CD4-positive, alpha-beta T cell (primary cell): ENCODE data around the gene ZBTB48. TPM values are rescaled to one million over a fixed set of nuclear protein-coding genes. Genes with fewer than 3 reads are reported as not detected.

Source experiments
- ATAC-seq: fragments of 200-7000 bp; cut with Tn5 transposase; one replicate; pipeline ENCODE4 v1.10.0; 2022; ENCODE audit warnings: mild to moderate bottlenecking; ENCODE audit not compliant: poor library complexity
- CTCF ChIA-PET: fragments of 350-600 bp; sonication (Branson Sonifier 250); formaldehyde crosslinking; loops from one replicate; lab custom pipeline; 2021; ENCODE audit warnings: antibody characterized with exemption, inconsistent platforms; lab: Charles Lee
- POLR2A ChIA-PET: fragments of 350-600 bp; sonication (Branson Sonifier 250); formaldehyde crosslinking; loops from one replicate; lab custom pipeline; 2021; ENCODE audit warnings: antibody characterized with exemption, inconsistent platforms; lab: Charles Lee
- DNase-seq, 14 experiments: peaks; one replicate each; pipeline ENCODE4 v3.0.0-alpha.2; 2013 to 2020; ENCODE audit warnings: mixed read lengths in 2 of 14
- H3K27ac ChIP-seq, 2 donors: one replicate each; pipeline versions ENCODE4 v1.5.1 to v1.7.0; 2013; ENCODE audit warnings: low read length in 2 of 2, low read depth in 1 of 2, mild to moderate bottlenecking in 1 of 2
- H3K27me3 ChIP-seq, 2 experiments: 1 replicate in 1 of 2; 2 replicates in 1 of 2; pipeline versions ENCODE4 v1.6.1 to v1.7.0; 2013; ENCODE audit warnings: low read length in 2 of 2, control low read depth in 1 of 2, mild to moderate bottlenecking in 1 of 2, moderate library complexity in 1 of 2; ENCODE audit not compliant: insufficient read depth in 2 of 2, control insufficient read depth in 1 of 2
- H3K36me3 ChIP-seq: one replicate; pipeline ENCODE4 v1.6.1; 2013; ENCODE audit warnings: low read length, control low read depth; ENCODE audit not compliant: insufficient read depth
- H3K4me1 ChIP-seq: one replicate; pipeline ENCODE4 v1.6.1; 2013; ENCODE audit warnings: low read length, control low read depth; ENCODE audit not compliant: insufficient read depth
- H3K4me3 ChIP-seq: one replicate; pipeline ENCODE4 v1.5.1; 2013; ENCODE audit warnings: mild to moderate bottlenecking, low read length, moderate library complexity
- H3K9me3 ChIP-seq, 2 experiments: 1 replicate in 1 of 2; 2 replicates in 1 of 2; pipeline versions ENCODE4 v1.6.1 to v1.7.0; 2013; ENCODE audit warnings: low read length in 2 of 2, mild to moderate bottlenecking in 2 of 2, control low read depth in 1 of 2, moderate library complexity in 1 of 2; ENCODE audit not compliant: control insufficient read depth in 1 of 2, insufficient read depth in 1 of 2
- H3K27ac Mint-ChIP-seq: one replicate; pipeline ENCODE4 v1.8.0; 2020; ENCODE audit warnings: mixed read lengths
- H3K27me3 Mint-ChIP-seq: one replicate; pipeline ENCODE4 v1.8.0; 2021; ENCODE audit warnings: mixed read lengths
- H3K36me3 Mint-ChIP-seq: one replicate; pipeline ENCODE4 v1.8.0; 2021; ENCODE audit warnings: low read depth, mixed read lengths
- H3K4me1 Mint-ChIP-seq: one replicate; pipeline ENCODE4 v1.8.0; 2021; ENCODE audit warnings: low read depth, mixed read lengths
- H3K4me3 Mint-ChIP-seq: one replicate; pipeline ENCODE4 v1.8.0; 2020; ENCODE audit warnings: mild to moderate bottlenecking, mixed read lengths
- H3K9me3 Mint-ChIP-seq: one replicate; pipeline ENCODE4 v1.8.0; 2020; ENCODE audit warnings: mixed read lengths
- intact Hi-C, 2 experiments: fragments of 100-400 bp; cut with DNase I in 1 of 2; cut with micrococcal nuclease in 1 of 2; formaldehyde crosslinking; loops; one replicate each; pipeline versions ENCODE4 v1.15.1 to v1.9.0; 2023 to 2025; cut with DNase I, micrococcal nuclease
- total RNA-seq, 174 experiments: library from RNA in 2 of 174; stranded (reverse) in 2 of 174; gene quantifications; one replicate each; pipeline ENCODE4 v1.2.3 and lab custom pipeline; 2021 to 2026
- TF ChIP-seq, protein P1 (sequence below): fragments of 200-600 bp; IDR thresholded peaks from one replicate; pipeline ENCODE4 v1.8.0; 2022; ENCODE audit warnings: antibody characterized with exemption, mild to moderate bottlenecking

The ZBTB48 gene
- total RNA-seq, 2 experiments from 2014 or later, result 31.4 to 31.7 TPM

DNA sequence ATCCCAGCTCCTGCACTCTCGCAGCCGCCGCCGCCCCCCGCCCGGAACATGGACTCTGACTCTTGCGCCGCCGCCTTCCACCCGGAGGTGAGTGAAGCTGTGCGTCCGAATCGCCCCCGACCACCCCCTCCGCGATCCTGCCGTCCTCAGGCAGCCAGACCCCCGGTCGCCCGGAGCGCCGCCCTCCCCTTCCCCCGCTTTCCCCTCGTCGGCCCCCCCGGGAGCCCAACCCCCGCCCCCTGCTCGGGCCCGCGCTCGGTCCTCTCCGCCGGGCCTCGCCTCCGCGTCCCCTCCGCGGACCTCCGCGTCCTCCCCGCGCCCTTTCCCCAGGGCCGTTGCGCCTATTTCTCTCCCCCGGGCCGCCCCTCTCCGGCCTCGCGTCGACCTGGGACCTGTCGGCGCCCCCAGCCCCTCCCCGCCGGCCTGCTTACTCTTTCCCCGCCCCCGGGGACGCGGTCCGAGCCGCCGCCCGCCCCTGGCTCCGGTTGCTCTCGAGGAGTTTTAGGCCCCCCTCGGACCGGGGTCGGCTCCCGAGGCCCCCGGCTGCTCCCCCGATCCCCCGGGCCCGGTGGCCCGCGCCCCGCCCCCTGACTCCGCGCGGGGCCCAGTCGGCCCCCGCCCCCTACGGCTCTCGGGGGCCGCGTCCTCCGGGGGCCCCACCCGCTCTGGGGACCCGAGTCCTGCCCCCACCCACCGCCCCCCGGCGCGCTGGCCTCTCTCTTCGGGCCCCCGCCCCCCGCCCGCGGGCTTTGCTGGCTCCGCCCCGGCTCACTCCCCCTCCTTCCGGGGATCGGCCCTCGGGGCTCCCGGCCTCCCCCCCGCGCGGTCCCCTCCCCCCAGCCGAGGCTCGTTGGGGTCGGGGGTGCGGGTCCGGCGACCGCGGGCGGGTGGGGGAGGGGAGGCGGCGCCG is 34.5 kb downstream of the ZBTB48 start:
- intact Hi-C loops, result no loop called here
- H3K4me1 ChIP-seq, result peaks cover 18% of the 10 kb centered on the region
- H3K27ac ChIP-seq, result peak overlapping the region in 1 of 2 donors; percentile 35
- ATAC-seq (no peak), DNase-seq (peak in 11 of 14 experiments; percentile 36 to 71 (median 54))
- H3K36me3 ChIP-seq, result peaks cover 9% of the 10 kb centered on the region
- TF ChIP-seq, protein P1, sequence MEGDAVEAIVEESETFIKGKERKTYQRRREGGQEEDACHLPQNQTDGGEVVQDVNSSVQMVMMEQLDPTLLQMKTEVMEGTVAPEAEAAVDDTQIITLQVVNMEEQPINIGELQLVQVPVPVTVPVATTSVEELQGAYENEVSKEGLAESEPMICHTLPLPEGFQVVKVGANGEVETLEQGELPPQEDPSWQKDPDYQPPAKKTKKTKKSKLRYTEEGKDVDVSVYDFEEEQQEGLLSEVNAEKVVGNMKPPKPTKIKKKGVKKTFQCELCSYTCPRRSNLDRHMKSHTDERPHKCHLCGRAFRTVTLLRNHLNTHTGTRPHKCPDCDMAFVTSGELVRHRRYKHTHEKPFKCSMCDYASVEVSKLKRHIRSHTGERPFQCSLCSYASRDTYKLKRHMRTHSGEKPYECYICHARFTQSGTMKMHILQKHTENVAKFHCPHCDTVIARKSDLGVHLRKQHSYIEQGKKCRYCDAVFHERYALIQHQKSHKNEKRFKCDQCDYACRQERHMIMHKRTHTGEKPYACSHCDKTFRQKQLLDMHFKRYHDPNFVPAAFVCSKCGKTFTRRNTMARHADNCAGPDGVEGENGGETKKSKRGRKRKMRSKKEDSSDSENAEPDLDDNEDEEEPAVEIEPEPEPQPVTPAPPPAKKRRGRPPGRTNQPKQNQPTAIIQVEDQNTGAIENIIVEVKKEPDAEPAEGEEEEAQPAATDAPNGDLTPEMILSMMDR, result no peak
- peak overlapping the region; percentile 54 for H3K4me3 ChIP-seq
- no peaks in the 10 kb centered on the region for H3K9me3 Mint-ChIP-seq
- peak overlapping the region; percentile 98 for H3K4me3 Mint-ChIP-seq
- no peaks in the 10 kb centered on the region for H3K9me3 ChIP-seq
- no peaks in the 10 kb centered on the region for H3K27me3 Mint-ChIP-seq
- H3K36me3 Mint-ChIP-seq, result peaks cover 22% of the 10 kb centered on the region
- no peaks in the 10 kb centered on the region for H3K27me3 ChIP-seq
- no peak overlapping the region for H3K27ac Mint-ChIP-seq
- peaks cover 26% of the 10 kb centered on the region for H3K4me1 Mint-ChIP-seq
- ChIA-PET CTCF (interaction anchor here (0.8 kb wide), 2 partner anchors 11 to 60 kb away, joined by 3 read pairs; partner anchors contain the start of gene NOL9), POLR2A (interaction anchor here (1.1 to 1.3 kb wide), 3 partner anchors 11 to 35 kb away, joined by 7 to 20 read pairs (median 7); partner anchors contain the start of genes KLHL21 and ZBTB48)

- ChIA-PET CTCF (interaction anchor here (0.6 to 2.5 kb wide), 5 partner anchors 9 to 189 kb away, joined by 3 to 11 read pairs (median 3); partner anchors contain the start of genes NOL9 and THAP3), POLR2A (interaction anchor here (1.2 to 3.9 kb wide), 4 partner anchors 10 to 15 kb away, joined by 3 to 24 read pairs (median 8); partner anchors contain the start of genes KLHL21 and THAP3)
- ATAC-seq (no peak), DNase-seq (peak in 3 of 14 experiments; percentile 10 to 37 (median 34))
- Histone ChIP-seq H3K9me3 (no peaks in the 10 kb centered on the region), H3K27ac (peak overlapping the region in 1 of 2 donors; percentile 7), H3K36me3 (peaks cover 18% of the 10 kb centered on the region), H3K27me3 (no peaks in the 10 kb centered on the region), H3K4me1 (peaks cover 18% of the 10 kb centered on the region), H3K4me3 (peak overlapping the region; percentile 44)
- H3K27me3 Mint-ChIP-seq, result no peaks in the 10 kb centered on the region
- H3K4me1 Mint-ChIP-seq, result peaks cover 26% of the 10 kb centered on the region
- peak overlapping the region; percentile 73 for H3K27ac Mint-ChIP-seq
- H3K9me3 Mint-ChIP-seq, result no peaks in the 10 kb centered on the region
- H3K4me3 Mint-ChIP-seq, result peak overlapping the region; percentile 79
- intact Hi-C loops, result no loop called here
- TF ChIP-seq, protein P1, result no peak
- peaks cover 27% of the 10 kb centered on the region for H3K36me3 Mint-ChIP-seq
These were observed 35.4 kb downstream of the ZBTB48 start for GRCh38 chr1:6614929-6615785.

DNA sequence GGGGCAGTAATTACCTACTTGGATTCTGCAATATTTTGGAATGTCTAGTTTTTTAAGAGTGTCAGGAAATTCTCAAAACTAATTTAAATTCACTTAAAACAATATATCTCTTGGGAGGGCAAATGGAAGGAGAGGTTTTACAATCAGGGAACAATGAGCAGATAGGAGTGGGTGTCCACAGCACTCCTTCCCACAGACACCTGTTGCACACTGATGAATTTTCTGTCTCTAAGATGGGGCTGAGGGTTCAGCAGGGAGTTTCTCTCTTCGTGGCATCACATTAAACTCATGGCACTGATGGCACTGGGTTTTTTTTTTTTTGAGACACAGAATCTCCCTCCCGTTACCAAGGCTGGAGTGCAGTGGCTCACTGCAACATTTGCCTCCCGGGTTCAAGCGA is 39.3 kb downstream of the ZBTB48 start:
- H3K36me3 ChIP-seq, result peaks cover 32% of the 10 kb centered on the region
- no peaks in the 10 kb centered on the region for H3K9me3 ChIP-seq
- no peak overlapping the region for H3K4me3 ChIP-seq
- ATAC-seq, result no peak
- no peak overlapping the region for H3K27ac Mint-ChIP-seq
- H3K27me3 ChIP-seq, result no peaks in the 10 kb centered on the region
- no peak overlapping the region for H3K27ac ChIP-seq
- no peak for DNase-seq
- no peak overlapping the region for H3K4me3 Mint-ChIP-seq
- peaks cover 8% of the 10 kb centered on the region for H3K4me1 ChIP-seq
- ChIA-PET CTCF (no interaction called here), POLR2A (interaction anchor here (3.9 kb wide), 1 partner anchor 17 kb away, joined by 24 read pairs; the partner anchor contains the start of gene KLHL21)
- no peaks in the 10 kb centered on the region for H3K9me3 Mint-ChIP-seq
- peaks cover 8% of the 10 kb centered on the region for H3K4me1 Mint-ChIP-seq
- TF ChIP-seq, protein P1, result no peak
- peaks cover 33% of the 10 kb centered on the region for H3K36me3 Mint-ChIP-seq
- intact Hi-C loops, result no loop called here
- no peaks in the 10 kb centered on the region for H3K27me3 Mint-ChIP-seq
